Activated naive CD8-positive, alpha-beta T cell (primary cell): Measurements from ENCODE around the gene GGT5.
A peak's percentile ranks its signal among the peaks of the same experiment; 100 is the strongest.
"Not testable (repeated sequence)": the region's sequence is repeated elsewhere in the genome, so short reads cannot be mapped to it uniquely, and the experiment has no call there.

Experiments used
- H3K27ac Mint-ChIP-seq: one replicate; pipeline ENCODE4 v1.8.0; 2021; ENCODE audit warnings: mixed read lengths
- H3K27me3 Mint-ChIP-seq: one replicate; pipeline ENCODE4 v1.8.0; 2021; ENCODE audit warnings: mixed read lengths
- H3K36me3 Mint-ChIP-seq: one replicate; pipeline ENCODE4 v1.8.0; 2021; ENCODE audit warnings: mixed read lengths
- H3K4me1 Mint-ChIP-seq: one replicate; pipeline ENCODE4 v1.8.0; 2021; ENCODE audit warnings: low read depth, mixed read lengths
- H3K4me3 Mint-ChIP-seq: one replicate; pipeline ENCODE4 v1.8.0; 2021; ENCODE audit warnings: mild to moderate bottlenecking, mixed read lengths
- H3K9me3 Mint-ChIP-seq: one replicate; pipeline ENCODE4 v1.8.0; 2021; ENCODE audit warnings: low read depth, mixed read lengths

GGT5 gene

DNA sequence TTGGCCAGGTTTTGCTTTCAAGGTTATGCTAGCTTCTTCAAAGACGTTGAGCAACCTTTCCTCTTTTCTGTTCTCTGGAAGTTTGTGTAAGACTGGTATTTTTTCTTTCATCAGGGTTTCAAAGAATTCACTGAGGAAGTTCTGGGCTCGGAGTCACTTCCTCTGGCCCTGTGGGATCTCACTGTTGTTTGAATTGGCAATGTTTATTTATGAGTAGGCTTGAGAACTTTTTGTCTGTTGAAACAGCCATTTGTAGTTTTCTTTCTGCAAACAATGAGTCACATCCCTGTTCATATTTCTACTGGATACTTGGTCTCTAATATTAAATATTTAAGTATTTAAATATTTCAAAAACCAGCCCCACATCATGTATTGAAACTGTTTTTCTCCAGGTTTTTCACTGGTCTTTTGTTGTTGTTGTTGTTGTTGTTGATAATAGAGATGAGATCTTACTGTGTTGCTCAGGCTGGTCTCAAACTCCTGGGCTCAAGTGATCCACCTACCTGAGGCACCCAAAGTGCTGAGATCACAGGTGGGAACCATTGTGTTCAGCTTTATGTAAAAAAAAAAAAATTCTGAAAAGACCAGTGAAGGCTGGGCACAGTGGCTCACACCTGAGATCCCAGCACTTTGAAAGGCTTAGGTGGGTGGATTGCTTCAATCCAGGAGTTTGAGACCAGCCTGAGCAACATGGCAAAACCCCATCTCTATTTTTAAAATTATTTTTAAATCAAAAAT, 36.7 kb downstream of the GGT5 start:
- H3K9me3 Mint-ChIP-seq, result no peaks in the 10 kb centered on the region
- H3K36me3 Mint-ChIP-seq, result no peaks in the 10 kb centered on the region
- H3K4me1 Mint-ChIP-seq, result peaks cover 17% of the 10 kb centered on the region
- H3K27me3 Mint-ChIP-seq, result no peaks in the 10 kb centered on the region
- no peak overlapping the region for H3K27ac Mint-ChIP-seq
- H3K4me3 Mint-ChIP-seq, result no peak overlapping the region

DNA sequence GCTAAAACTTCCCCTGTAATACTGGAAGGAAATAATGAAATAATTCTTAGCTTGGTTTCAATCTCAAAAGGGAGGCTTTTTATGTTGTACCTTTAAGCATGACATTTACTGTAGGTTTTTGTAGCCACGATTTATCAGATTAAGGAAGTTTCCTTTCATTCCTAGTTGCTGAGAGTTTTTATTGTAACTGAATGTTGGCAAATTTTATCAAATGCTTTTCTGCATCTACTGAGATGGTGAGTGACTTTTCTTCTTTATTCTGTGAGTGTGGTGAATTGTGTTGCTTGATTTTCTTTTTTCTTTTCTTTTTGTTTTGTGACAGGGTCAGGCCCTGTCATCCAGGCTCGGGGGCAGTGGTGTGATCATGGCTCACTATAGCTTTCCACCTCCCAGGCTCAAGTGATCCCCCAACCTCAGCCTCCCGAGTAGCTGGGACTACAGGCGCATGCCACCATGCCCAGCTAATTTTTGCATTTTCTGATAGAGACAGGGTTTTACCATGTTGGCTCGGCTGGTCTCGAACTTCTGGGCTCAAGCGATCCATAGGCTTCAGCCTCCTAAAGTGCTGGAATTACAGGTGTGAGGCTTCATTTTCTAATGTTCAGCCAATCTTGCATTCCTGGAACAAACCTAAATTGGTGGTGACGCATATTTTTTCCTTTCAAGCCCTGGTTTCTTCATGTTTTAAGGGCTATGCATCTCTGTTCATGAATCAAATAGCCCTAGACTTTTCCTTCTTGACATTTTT, 37.4 kb downstream of the GGT5 start:
- Mint-ChIP-seq H3K27ac (peak overlapping the region; percentile 36), H3K36me3 (no peaks in the 10 kb centered on the region), H3K4me3 (no peak overlapping the region), H3K4me1 (peaks cover 17% of the 10 kb centered on the region), H3K9me3 (no peaks in the 10 kb centered on the region), H3K27me3 (no peaks in the 10 kb centered on the region)

DNA sequence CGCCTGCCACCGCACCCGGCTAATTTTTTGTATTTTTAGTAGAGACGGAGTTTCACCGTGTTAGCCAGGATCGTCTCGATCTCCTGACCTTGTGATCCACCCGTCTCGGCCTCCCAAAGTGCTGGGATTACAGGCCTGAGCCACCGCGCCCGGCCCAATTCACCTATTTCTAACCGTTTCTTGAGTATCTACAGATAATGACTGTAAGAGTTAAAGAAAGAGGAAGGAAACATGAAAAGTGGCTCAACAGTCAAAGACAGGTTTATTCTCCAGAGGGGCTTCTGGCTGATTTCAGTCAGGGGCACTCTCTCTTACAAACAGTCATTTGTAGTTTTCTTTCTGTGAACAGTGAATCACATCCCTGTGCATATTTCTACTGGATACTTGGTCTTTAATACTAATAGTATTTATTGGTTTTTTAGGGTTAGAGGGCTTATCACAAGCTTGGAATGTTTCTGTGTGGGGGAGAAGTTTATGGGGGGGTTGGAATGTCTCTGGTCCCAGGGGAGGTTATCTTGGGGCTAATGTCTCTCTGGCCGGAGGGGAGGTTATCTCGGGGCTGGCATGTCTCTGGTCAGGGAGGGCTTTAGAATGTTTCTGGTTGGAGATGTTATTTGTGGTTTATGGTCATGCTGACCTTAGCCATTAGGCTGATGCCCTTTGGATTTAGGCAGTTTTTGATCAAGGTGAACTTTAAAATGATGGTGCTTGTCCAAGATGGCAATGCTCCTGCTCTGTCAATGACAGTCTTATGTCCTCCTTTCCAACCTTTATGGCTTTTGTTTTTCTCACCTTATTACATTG, 38.2 kb downstream of the GGT5 start:
- H3K36me3 Mint-ChIP-seq, H3K9me3 Mint-ChIP-seq, H3K27me3 Mint-ChIP-seq, H3K4me3 Mint-ChIP-seq: not testable (repeated sequence)
- Mint-ChIP-seq H3K4me1 (peaks cover 17% of the 10 kb centered on the region), H3K27ac (peak overlapping the region; percentile 36)

DNA sequence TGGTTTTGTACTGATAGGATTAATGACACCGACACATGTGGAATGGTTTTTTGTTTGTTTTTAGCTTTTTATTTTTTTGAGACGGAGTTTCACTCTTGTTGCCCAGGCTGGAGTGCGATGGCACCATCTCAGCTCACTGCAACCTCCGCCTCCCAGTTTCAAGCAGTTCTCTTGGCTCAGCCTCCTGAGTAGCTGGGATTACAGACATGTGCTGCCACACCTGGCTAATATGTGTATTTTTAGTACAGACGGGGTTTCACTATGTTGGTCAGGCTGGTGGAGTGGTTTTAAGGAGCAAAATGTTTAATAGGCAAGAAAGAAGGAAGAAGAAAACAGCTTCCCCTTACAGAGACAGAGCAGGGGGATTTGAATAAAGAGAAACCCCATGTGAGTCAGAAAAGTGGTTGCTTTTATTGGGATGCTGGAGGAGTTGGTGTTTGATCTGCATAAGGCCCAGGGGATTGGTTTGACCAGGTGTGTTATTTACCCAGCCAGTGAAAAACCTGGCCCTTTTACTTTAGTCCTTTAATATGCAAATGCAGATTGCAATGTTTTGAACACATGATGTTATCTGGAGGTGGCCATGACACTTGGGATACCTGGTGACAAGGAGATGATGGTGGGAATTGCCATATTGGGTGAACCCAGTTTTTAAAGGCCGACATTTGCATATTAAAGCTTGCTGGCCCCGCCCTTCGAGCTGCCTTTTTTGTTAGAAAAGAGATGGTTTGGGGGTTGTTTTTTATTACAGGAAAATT, 39.3 kb downstream of the GGT5 start:
- H3K27me3 Mint-ChIP-seq, result no peaks in the 10 kb centered on the region
- no peak overlapping the region for H3K4me3 Mint-ChIP-seq
- H3K27ac Mint-ChIP-seq, result no peak overlapping the region
- peaks cover 17% of the 10 kb centered on the region for H3K4me1 Mint-ChIP-seq
- H3K36me3 Mint-ChIP-seq, result no peaks in the 10 kb centered on the region
- no peaks in the 10 kb centered on the region for H3K9me3 Mint-ChIP-seq

DNA sequence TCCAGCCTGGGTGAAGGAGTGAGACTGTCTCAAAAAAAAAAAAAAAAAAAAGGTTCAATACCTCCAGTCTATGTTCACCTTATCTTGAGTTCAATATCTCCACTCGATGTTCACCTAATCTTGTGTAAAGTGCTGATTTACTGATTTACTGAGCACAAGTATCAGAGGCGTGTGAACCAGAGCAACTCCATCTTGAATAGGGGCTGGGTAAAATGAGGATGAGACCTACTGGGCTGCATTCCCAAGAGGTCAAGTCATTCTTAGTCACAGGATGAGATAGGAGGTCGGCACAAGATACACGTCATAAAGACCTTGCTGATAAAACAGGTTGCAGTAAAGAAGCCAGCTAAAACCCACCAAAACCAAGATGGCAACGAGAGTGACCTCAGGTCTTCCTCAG, 41.0 kb downstream of the GGT5 start:
- H3K9me3 Mint-ChIP-seq, H3K4me3 Mint-ChIP-seq, H3K27me3 Mint-ChIP-seq, H3K27ac Mint-ChIP-seq, H3K36me3 Mint-ChIP-seq: not testable (repeated sequence)
- peaks cover 17% of the 10 kb centered on the region for H3K4me1 Mint-ChIP-seq

DNA sequence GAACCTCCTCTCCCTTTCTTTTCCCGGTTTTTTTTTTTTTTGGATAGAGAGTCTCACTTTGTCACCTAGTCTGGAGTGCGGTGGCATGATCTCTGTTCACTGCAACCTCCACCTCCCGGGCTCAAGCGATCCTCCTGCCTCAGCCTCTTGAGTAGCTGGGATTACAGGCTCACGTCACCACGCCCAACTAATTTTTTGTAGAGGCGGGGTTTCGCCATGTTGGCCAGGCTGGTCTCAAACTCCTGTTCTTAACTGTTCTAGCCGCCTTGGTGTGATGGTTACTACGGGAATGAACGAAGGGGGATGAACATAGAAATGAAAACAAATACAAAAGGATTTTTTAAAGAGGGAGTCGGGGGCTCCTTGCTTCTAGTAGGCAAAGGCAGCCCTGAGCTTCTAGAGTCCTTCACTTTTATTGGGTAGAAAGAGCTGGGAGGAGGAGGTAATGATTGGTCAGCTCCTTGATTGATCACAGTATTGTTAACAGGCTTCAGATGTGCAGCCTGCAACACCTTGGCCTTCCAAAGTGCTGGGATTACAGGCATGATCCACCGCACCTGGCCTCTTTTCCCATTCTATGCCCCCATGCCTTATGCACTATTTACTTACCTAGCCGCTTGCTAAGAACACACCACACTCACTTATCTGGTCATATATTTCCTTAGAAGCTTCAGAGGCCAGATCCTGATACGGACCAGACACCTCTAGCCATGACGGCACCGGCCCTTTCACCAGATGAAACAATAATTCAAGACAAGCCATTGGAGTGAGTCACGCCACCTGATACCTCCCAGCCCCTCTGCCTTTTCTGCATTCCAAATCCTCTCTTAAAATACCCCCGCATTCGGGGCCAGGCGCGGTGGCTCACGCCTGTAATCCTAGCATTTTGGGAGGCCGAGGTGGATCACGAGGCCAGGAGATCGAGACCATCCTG, 42.9 kb downstream of the GGT5 start:
- no peaks in the 10 kb centered on the region for H3K27me3 Mint-ChIP-seq
- no peak overlapping the region for H3K27ac Mint-ChIP-seq
- peaks cover 10% of the 10 kb centered on the region for H3K4me1 Mint-ChIP-seq
- no peak overlapping the region for H3K4me3 Mint-ChIP-seq
- H3K9me3 Mint-ChIP-seq, result no peaks in the 10 kb centered on the region
- H3K36me3 Mint-ChIP-seq, result no peaks in the 10 kb centered on the region

DNA sequence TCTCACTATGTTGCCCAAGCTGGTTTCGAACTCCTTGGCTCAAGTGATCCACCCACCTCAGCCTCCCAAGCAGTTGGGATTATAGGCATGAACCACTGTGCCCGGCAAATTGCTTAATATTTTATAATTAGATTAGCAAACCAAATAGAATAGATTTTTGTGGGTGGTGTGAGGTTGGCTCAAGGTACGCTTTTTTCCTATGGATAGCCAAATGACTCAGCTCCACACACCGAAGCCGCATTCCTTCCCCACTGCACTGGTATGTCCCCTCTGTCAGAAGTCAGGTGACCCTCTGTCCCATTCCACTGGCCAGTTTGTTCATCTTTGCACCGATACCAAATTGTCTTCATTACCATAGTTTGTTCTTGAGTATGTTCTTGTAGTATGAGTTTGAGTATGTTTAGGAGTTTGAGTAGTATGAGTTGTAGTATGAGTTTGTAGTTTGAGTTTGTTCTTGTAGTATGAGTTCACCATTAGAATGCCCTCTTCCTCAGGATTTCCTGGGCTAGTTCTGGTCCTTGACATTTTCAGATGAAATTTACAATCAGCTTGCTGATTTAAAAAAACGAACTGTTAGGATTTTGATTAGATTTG, 44.2 kb downstream of the GGT5 start:
- Mint-ChIP-seq H3K4me3 (no peak overlapping the region), H3K36me3 (no peaks in the 10 kb centered on the region), H3K27me3 (no peaks in the 10 kb centered on the region), H3K9me3 (no peaks in the 10 kb centered on the region), H3K27ac (no peak overlapping the region), H3K4me1 (peaks cover 6% of the 10 kb centered on the region)

DNA sequence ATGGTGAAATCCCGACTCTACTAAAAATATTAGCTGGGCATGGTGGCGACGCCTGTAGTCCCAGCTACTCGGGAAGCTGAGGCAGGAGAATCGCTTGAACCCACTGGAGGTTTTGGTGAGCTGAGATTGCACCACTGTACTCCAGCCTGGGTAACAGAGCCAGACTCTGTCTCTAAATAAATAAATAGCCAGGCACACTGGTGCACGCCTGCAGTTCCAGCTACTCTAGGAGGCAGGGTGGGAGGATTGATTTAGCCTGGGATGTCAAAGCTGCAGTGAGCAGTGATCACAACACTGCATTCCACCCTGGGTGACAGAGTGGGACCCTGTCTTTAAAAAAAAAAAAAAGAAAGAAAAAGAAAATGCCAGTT, 46.2 kb downstream of the GGT5 start:
- no peak overlapping the region for H3K4me3 Mint-ChIP-seq
- H3K27me3 Mint-ChIP-seq, result no peaks in the 10 kb centered on the region
- no peaks in the 10 kb centered on the region for H3K9me3 Mint-ChIP-seq
- peaks cover 6% of the 10 kb centered on the region for H3K4me1 Mint-ChIP-seq
- H3K27ac Mint-ChIP-seq, result no peak overlapping the region
- H3K36me3 Mint-ChIP-seq, result no peaks in the 10 kb centered on the region

DNA sequence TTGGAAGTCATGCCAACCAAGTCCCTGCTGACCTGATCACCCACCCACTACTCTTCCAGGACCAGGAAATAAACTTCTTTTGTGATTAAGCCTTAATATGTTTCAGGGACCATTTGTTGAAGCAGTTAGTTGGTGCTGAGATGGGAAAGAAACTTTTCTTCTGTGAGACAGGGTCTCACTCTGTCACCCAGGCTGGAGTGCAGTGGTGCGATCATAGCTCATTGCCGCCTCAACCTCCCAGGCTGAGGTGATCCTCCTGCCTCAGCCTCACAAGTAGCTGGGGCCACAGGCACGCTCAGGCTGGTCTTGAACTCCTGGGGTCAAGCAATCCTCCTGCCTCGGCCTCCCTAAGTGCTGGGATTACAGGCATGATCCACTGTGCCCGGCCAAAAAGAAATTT, 53.0 kb downstream of the GGT5 start:
- Mint-ChIP-seq H3K36me3 (no peaks in the 10 kb centered on the region), H3K9me3 (no peaks in the 10 kb centered on the region), H3K4me3 (no peak overlapping the region), H3K27me3 (no peaks in the 10 kb centered on the region), H3K4me1 (no peaks in the 10 kb centered on the region), H3K27ac (no peak overlapping the region)

DNA sequence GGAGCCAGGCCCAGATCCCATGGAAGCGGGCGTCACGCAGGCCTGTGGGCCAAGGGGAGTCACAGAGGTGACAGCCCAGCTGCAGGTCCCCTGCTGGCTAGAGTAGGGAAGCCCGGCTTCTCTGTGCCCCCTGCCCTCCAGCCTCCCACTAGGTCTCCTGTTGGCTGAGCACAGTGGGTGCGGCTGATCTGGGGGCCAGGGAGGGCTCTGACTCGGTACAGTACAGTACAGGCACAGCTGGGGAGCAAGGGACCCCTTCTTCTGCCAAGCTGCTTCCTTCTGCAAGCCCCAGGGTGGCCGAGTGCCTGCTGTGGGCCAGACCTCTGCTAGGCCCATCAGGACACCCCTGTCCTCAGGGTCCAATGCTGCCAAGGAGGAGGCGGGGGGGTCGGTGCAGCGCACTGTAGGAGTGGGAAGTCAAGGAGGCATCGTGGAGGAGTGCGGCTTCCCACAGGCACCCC, 53.5 kb downstream of the GGT5 start:
- Mint-ChIP-seq H3K36me3 (no peaks in the 10 kb centered on the region), H3K4me3 (no peak overlapping the region), H3K4me1 (no peaks in the 10 kb centered on the region), H3K9me3 (no peaks in the 10 kb centered on the region), H3K27ac (no peak overlapping the region), H3K27me3 (no peaks in the 10 kb centered on the region)

DNA sequence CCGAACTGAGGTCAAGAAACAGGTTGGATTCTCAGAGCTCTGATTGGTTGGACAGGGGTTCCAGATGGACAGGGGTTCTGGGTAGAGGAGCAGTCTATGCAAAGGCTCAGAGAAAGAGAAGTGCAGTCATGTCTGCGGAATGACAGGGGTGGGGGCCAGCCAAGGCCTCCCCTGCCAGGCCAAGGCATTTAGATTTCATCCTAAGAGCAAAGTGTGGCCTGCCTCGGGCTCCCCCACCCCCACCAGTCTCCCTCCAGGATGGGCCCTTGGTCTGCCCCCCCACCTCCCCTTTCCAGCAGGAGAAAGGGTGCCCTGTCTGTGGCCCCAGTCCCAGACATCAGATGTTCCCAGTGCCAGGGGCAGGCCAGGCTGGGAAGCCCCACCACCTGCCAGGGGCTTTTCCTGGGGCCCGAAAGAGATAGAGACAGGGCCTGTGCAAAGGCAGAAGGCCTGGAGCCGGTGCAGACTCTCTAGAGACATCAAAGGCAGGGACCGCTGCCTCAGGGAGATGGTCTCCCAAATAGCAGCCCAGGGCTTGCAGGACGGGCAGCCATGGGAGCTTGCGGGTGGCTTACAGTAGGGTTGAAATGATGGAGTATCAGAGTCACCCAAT, 54.2 kb downstream of the GGT5 start:
- H3K36me3 Mint-ChIP-seq, result no peaks in the 10 kb centered on the region

DNA sequence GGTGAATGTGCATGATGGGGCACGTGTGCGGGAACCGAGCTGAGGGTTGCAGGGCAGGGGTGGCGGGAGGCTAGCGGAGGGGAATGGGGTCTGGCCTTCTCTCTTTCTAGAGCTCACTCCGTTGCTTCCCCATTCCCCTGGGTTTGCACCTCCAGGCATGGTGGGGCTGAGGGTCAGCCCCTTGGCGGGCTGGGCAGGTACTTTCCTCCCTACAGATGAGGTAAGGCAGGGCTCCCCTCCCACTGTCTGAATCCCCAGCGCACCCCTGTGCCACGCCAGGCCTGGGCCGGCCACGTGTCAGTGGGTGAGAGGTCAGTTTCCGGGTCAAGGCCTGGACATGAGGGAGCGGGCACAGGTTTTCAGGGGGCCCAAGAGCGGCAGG, 54.7 kb downstream of the GGT5 start:
- Mint-ChIP-seq H3K4me1 (no peaks in the 10 kb centered on the region), H3K9me3 (no peaks in the 10 kb centered on the region), H3K27ac (no peak overlapping the region), H3K27me3 (no peaks in the 10 kb centered on the region), H3K36me3 (no peaks in the 10 kb centered on the region), H3K4me3 (no peak overlapping the region)

More for the DNA sequence above, 54.2 kb downstream of the GGT5 start:
- H3K4me3 Mint-ChIP-seq, result no peak overlapping the region
- H3K27ac Mint-ChIP-seq, result no peak overlapping the region
- H3K9me3 Mint-ChIP-seq, result no peaks in the 10 kb centered on the region
- no peaks in the 10 kb centered on the region for H3K4me1 Mint-ChIP-seq
- H3K27me3 Mint-ChIP-seq, result no peaks in the 10 kb centered on the region
